HCT116 (cell line): Measurements from ENCODE around the gene TENM3. TPM values are rescaled to one million over a fixed set of nuclear protein-coding genes. Genes with fewer than 3 reads are reported as not detected.

Experiments
- ATAC-seq: fragments of 200-7000 bp; cut with Tn5 transposase; 2 replicates; pipeline ENCODE4 v1.9.1; 2020; ENCODE audit warnings: mild to moderate bottlenecking, moderate library complexity
- BruUV-seq: library from RNA; stranded (reverse); fragments of 400-500 nt; replicated peaks from 2 replicates; lab custom pipeline; 2021; lab: Mats Ljungman, UMichigan
- CTCF ChIA-PET: fragments of 300-600 bp; sonication (Branson Sonifier 250); formaldehyde crosslinking; loops from one replicate; lab custom pipeline; 2021; ENCODE audit warnings: antibody characterized with exemption; lab: Charles Lee
- POLR2A ChIA-PET: fragments of 300-600, 350-600 bp; sonication (Branson Sonifier 250); formaldehyde crosslinking; loops from one replicate; lab custom pipeline; 2021; ENCODE audit warnings: antibody characterized with exemption; lab: Charles Lee
- RAD21 ChIA-PET, 2 experiments: fragments of 300-600 bp; sonication (Branson Sonifier 250); formaldehyde crosslinking; loops; one replicate each; lab custom pipeline; 2023; ENCODE audit warnings: low total read pairs in 2 of 2; ENCODE audit not compliant: uncharacterized antibody in 2 of 2, unreplicated experiment in 2 of 2, low non-redundant PET in 1 of 2; lab: Charles Lee
- DNase-seq: peaks from one replicate; pipeline ENCODE4 v3.0.0-alpha.2; 2010; ENCODE audit warnings: low read depth, low spot score
- H2AFZ ChIP-seq: fragments of 200-600 bp; shearing (Covaris generic), sonication (generic); 2 replicates; pipeline ENCODE4 v1.6.1; 2017; ENCODE audit warnings: low read depth, mixed run types, mixed read lengths, antibody characterized with exemption, low read length; ENCODE audit not compliant: poor library complexity, severe bottlenecking
- H3K27ac ChIP-seq: 2 replicates; pipeline ENCODE4 v1.5.1; 2012; ENCODE audit warnings: low read depth, low read length
- H3K27me3 ChIP-seq: fragments of 200-600 bp; sonication (generic); 2 replicates; pipeline ENCODE4 v1.6.1; 2016; ENCODE audit warnings: mixed run types, low read length, mixed read lengths; ENCODE audit not compliant: insufficient read depth
- H3K36me3 ChIP-seq, 2 experiments: fragments of 200-500 bp in 1 of 2; fragments of 200-600 bp in 1 of 2; sonication (Bioruptor generic) in 1 of 2; sonication (generic) in 1 of 2; 2 replicates each; pipeline versions ENCODE4 v1.5.1 to v1.6.1; 2014 to 2016; ENCODE audit warnings: low read length in 2 of 2, inconsistent platforms in 1 of 2, mixed read lengths in 1 of 2, mixed run types in 1 of 2; ENCODE audit not compliant: insufficient read depth in 2 of 2, control insufficient read depth in 1 of 2
- H3K4me1 ChIP-seq, 2 experiments: fragments of 200-600 bp in 1 of 2; sonication (generic) in 1 of 2; 2 replicates each; pipeline versions ENCODE4 v1.5.1 to v1.6.1; 2012 to 2017; ENCODE audit warnings: low read length in 2 of 2, inconsistent platforms in 1 of 2, mild to moderate bottlenecking in 1 of 2, mixed read lengths in 1 of 2, mixed run types in 1 of 2, moderate library complexity in 1 of 2; ENCODE audit not compliant: insufficient read depth in 2 of 2, control insufficient read depth in 1 of 2
- H3K4me2 ChIP-seq: fragments of 200-600 bp; sonication (generic); 2 replicates; pipeline ENCODE4 v1.6.1; 2017; ENCODE audit warnings: mixed run types, low read length, mixed read lengths
- H3K4me3 ChIP-seq, 2 experiments: fragments of 200-600 bp in 1 of 2; sonication (generic) in 1 of 2; replicated peaks in 1 of 2; 2 replicates each; pipeline ENCODE4 v1.5.1; 2011 to 2016; ENCODE audit warnings: low read length in 2 of 2, control low read depth in 1 of 2, low read depth in 1 of 2, mild to moderate bottlenecking in 1 of 2, mixed read lengths in 1 of 2, mixed run types in 1 of 2
- H3K79me2 ChIP-seq: fragments of 200-600 bp; sonication (generic); 2 replicates; pipeline ENCODE4 v1.6.1; 2017; ENCODE audit warnings: mild to moderate bottlenecking, mixed run types, low read length, moderate library complexity, mixed read lengths; ENCODE audit not compliant: insufficient read depth
- H3K9ac ChIP-seq: fragments of 200-600 bp; sonication (generic); 2 replicates; pipeline ENCODE4 v1.6.1; 2016; ENCODE audit warnings: low read length, mixed read lengths
- H3K9me2 ChIP-seq: fragments of 200-600 bp; sonication (generic), shearing (Covaris generic); 2 replicates; pipeline ENCODE4 v1.6.1; 2017; ENCODE audit warnings: mixed run types, mild to moderate bottlenecking, moderate library complexity; ENCODE audit not compliant: insufficient read depth
- H3K9me3 ChIP-seq, 2 experiments: fragments of 200-500 bp in 1 of 2; fragments of 200-600 bp in 1 of 2; sonication (Bioruptor generic) in 1 of 2; sonication (generic) in 1 of 2; 2 replicates each; pipeline ENCODE4 v1.6.1; 2014 to 2017; ENCODE audit warnings: low read length in 2 of 2, mixed read lengths in 2 of 2, inconsistent platforms in 1 of 2, low read depth in 1 of 2, mild to moderate bottlenecking in 1 of 2, mixed run types in 1 of 2, moderate library complexity in 1 of 2; ENCODE audit not compliant: control insufficient read depth in 1 of 2, insufficient read depth in 1 of 2
- H4K20me1 ChIP-seq: fragments of 200-600 bp; sonication (generic), shearing (Covaris generic); 2 replicates; pipeline ENCODE4 v1.6.1; 2017; ENCODE audit warnings: mixed run types, mild to moderate bottlenecking, moderate library complexity; ENCODE audit not compliant: insufficient read depth
- EZH2 ChIP-seq: fragments of 200-600 bp; sonication (generic); IDR thresholded peaks from 2 replicates; pipeline ENCODE4 v1.6.1; 2017; ENCODE audit warnings: antibody characterized with exemption, mixed run types
- JUND ChIP-seq: IDR thresholded peaks from 2 replicates; pipeline ENCODE4 v1.6.1; 2012
- POLR2AphosphoS5 ChIP-seq: IDR thresholded peaks from 2 replicates; pipeline ENCODE4 v1.6.1; 2011; ENCODE audit warnings: mild to moderate bottlenecking, low read depth, low read length, moderate library complexity
- SIN3A ChIP-seq: IDR thresholded peaks from 2 replicates; pipeline ENCODE4 v1.6.1; 2012; ENCODE audit warnings: low read depth
- ZBTB33 ChIP-seq: IDR thresholded peaks from 2 replicates; pipeline ENCODE4 v1.6.1; 2011; ENCODE audit warnings: mild to moderate bottlenecking, low read length, moderate library complexity; ENCODE audit not compliant: insufficient replicate concordance; ENCODE audit errors: extremely low read depth
- ZFX ChIP-seq: fragments of 450-650 bp; IDR thresholded peaks from 2 replicates; pipeline ENCODE4 v1.6.1; 2017
- intact Hi-C: fragments of 100-400 bp; cut with micrococcal nuclease; formaldehyde crosslinking; loops from 2 replicates; pipeline ENCODE4 v1.10.0; 2022
- total RNA-seq: library from RNA; stranded (reverse); gene quantifications from one replicate; pipeline ENCODE4 v1.2.1, GENCODE V29; 2021; ENCODE audit not compliant: unreplicated experiment
- TF ChIP-seq, protein P1 (sequence below): IDR thresholded peaks from 2 replicates; pipeline ENCODE4 v1.6.1; 2012

The TENM3 gene
- total RNA-seq, 1 experiment from 2014 or later, result 0.54 TPM

DNA sequence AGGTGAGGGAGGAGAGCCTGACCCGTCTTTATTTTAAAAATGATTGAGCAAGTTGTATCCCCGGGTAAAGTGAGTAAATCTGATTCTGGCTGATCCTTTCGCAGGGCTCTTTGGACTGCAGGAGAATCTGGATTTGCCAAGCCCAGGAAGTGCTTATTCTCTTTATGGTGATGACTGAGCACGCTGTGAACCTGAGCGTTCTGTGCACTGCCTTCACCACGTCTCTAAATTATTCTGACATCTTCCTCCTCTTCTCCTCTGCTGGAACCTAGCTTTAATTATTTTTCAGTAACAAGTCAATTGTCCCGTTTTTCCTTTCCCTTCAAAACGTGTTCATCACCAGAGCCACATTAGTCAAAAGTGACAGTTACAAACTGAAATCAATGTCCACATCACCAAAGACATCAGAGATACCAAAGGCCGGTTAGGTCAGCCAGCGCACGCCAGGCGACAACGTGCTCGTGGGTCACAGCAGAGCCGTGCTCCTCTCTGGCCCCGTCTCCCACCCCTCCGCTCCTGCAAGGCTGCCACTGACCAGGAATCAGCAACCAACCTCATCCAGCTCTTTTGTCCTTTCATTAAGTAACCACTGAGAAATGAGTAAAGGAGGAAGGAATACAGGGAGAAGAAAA is 599.7 kb downstream of the TENM3 start:
- no peak overlapping the region for H3K4me3 ChIP-seq
- no peak overlapping the region for H3K27ac ChIP-seq
- TF ChIP-seq ZBTB33, result no peak
- no peak for TF ChIP-seq SIN3A
- no peak for TF ChIP-seq JUND
- no peak for TF ChIP-seq POLR2AphosphoS5
- no peak for TF ChIP-seq ZFX
- no peaks in the 10 kb centered on the region for H3K4me1 ChIP-seq
- DNase-seq, result no peak
- intact Hi-C loops, result no loop called here
- no peaks in the 10 kb centered on the region for H3K9me3 ChIP-seq
- no peaks in the 10 kb centered on the region for H3K79me2 ChIP-seq
- H3K4me2 ChIP-seq, result no peak overlapping the region
- no peaks in the 10 kb centered on the region for H4K20me1 ChIP-seq
- no TSS peak for BruUV-seq
- no peaks in the 10 kb centered on the region for H3K9me2 ChIP-seq
- no peak overlapping the region for H3K9ac ChIP-seq
- no peaks in the 10 kb centered on the region for H3K27me3 ChIP-seq
- no peak overlapping the region for H2AFZ ChIP-seq
- ChIA-PET CTCF (no interaction called here), POLR2A (no interaction called here), RAD21 (no interaction called here)
- ATAC-seq, result no peak
- no peaks in the 10 kb centered on the region for H3K36me3 ChIP-seq

DNA sequence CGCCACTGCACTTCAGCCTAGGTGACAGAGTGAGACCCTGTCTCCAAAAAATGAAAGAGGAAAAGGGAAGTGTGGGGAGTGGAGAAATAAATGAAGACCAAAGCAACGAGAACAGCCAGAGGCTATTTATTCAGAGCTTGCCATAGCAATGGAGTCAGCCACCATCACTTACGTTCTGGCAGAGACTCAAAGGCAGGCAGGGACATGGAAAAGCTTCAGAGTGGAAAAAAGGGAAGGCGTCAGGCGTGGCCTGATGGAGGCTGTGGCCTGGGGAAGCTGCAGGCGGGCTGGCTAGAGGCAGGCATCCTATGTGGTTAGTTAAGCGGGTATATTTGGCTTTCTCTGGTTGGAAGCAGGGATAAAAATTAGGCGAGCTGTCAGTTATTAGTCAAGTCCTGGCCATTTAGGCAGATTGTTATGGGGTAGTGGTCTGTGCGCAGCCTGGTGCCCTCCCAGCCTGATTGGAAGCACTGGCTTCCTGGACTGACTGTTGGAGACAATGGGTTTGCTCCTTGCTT is 600.7 kb downstream of the TENM3 start:
- ATAC-seq, result no peak
- H3K9me2 ChIP-seq, result no peaks in the 10 kb centered on the region
- H3K79me2 ChIP-seq, result no peaks in the 10 kb centered on the region
- no peak overlapping the region for H3K4me2 ChIP-seq
- no peaks in the 10 kb centered on the region for H3K27me3 ChIP-seq
- no peaks in the 10 kb centered on the region for H3K4me1 ChIP-seq
- no peak overlapping the region for H2AFZ ChIP-seq
- TF ChIP-seq EZH2 (no peak), JUND (no peak), ZBTB33 (no peak)
- TF ChIP-seq, protein P1, sequence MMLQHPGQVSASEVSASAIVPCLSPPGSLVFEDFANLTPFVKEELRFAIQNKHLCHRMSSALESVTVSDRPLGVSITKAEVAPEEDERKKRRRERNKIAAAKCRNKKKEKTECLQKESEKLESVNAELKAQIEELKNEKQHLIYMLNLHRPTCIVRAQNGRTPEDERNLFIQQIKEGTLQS, result no peak
- H3K9me3 ChIP-seq, result no peaks in the 10 kb centered on the region
- intact Hi-C loops, result no loop called here
- no TSS peak for BruUV-seq
- no peak overlapping the region for H3K4me3 ChIP-seq
- no peak for DNase-seq
- H3K9ac ChIP-seq, result no peak overlapping the region
- no peak overlapping the region for H3K27ac ChIP-seq
- POLR2A ChIA-PET, result no interaction called here
- CTCF ChIA-PET, result no interaction called here
- H4K20me1 ChIP-seq, result no peaks in the 10 kb centered on the region
- RAD21 ChIA-PET, result no interaction called here
- no peaks in the 10 kb centered on the region for H3K36me3 ChIP-seq
